ENCODE data around the gene CLCN6. TPM values are rescaled to one million over a fixed set of nuclear protein-coding genes. Genes with fewer than 3 reads are reported as not detected.
"Not testable (repeated sequence)": the region's sequence is repeated elsewhere in the genome, so short reads cannot be mapped to it uniquely, and the experiment has no call there.

CLCN6 gene
- polyA plus RNA-seq, 3 donors, result 3.8 to 37.1 (median 4.2) TPM

DNA sequence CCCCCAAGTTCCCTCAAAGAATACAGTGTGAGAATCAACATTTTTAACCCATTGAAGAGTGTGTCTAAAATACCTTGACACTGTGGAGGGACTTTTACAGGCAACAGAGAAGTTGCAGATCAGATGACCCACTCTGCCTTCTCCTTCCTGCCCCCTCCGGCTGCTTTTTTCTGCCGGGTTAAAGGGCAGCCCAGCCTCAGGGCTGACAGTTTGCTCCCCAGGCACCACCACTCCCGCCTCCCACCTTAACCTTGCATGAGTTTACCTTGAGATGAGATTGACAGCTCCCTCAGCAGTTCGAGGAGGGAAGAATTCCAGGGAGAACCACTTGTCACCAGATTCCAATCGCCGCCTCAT, 3.4 kb upstream of the CLCN6 start:
- H3K27ac ChIP-seq (ENCODE audit: low read depth in 1 of 2, low read length in 2 of 2), result peak overlapping the region; percentile 76 to 84
- Mint-ChIP-seq H3K27me3 (ENCODE audit: low read depth in 3 of 3) (peaks cover 0 to 2% (median 0%) of the 10 kb centered on the region in 3 donors), H3K4me3 (peak overlapping the region; percentile 94 to 96), H3K9me3 (no peaks in the 10 kb centered on the region), H3K4me1 (peaks cover 57% of the 10 kb centered on the region), H3K27ac (peak overlapping the region; percentile 86 to 100 (median 99)), H3K36me3 (peaks cover 46 to 53% of the 10 kb centered on the region in 2 donors)
- H3K4me2 ChIP-seq (replicated peaks; ENCODE audit: extremely low read depth, low read length, poor library complexity, severe bottlenecking), result peak overlapping the region; percentile 82
- H3K27me3 ChIP-seq (ENCODE audit: control insufficient read depth in 2 of 2, insufficient read depth in 2 of 2, low read length in 2 of 2), result no peaks in the 10 kb centered on the region
- H4K20me1 ChIP-seq (ENCODE audit: insufficient read depth, low read length), result peaks cover 34% of the 10 kb centered on the region
- intact Hi-C loops (cut with micrococcal nuclease), result loop anchor here in 1 of 2 donors (2.0 to 10.0 kb wide), 3 partner anchors 14 to 182 kb away; partner anchors contain the start of genes AGTRAP and MFN2
- peaks cover 49 to 57% of the 10 kb centered on the region in 2 donors for H3K4me1 ChIP-seq (ENCODE audit: control insufficient read depth in 1 of 2, insufficient read depth in 2 of 2, low read length in 2 of 2)
- H2AFZ ChIP-seq (ENCODE audit: insufficient read depth, low read depth, low read length, poor library complexity, severe bottlenecking), result peak overlapping the region; percentile 25
- peaks cover 70% of the 10 kb centered on the region for H3K79me2 ChIP-seq (ENCODE audit: insufficient read depth, low read length)
- TF ChIP-seq, protein P1, sequence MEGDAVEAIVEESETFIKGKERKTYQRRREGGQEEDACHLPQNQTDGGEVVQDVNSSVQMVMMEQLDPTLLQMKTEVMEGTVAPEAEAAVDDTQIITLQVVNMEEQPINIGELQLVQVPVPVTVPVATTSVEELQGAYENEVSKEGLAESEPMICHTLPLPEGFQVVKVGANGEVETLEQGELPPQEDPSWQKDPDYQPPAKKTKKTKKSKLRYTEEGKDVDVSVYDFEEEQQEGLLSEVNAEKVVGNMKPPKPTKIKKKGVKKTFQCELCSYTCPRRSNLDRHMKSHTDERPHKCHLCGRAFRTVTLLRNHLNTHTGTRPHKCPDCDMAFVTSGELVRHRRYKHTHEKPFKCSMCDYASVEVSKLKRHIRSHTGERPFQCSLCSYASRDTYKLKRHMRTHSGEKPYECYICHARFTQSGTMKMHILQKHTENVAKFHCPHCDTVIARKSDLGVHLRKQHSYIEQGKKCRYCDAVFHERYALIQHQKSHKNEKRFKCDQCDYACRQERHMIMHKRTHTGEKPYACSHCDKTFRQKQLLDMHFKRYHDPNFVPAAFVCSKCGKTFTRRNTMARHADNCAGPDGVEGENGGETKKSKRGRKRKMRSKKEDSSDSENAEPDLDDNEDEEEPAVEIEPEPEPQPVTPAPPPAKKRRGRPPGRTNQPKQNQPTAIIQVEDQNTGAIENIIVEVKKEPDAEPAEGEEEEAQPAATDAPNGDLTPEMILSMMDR (IDR thresholded peaks at IDR 0.05), result no peak
- 16% methylated on average over 6 of the region's 6 CpGs for WGBS (ENCODE audit: insufficient coverage)
- H3K36me3 ChIP-seq (replicated peaks in 1 of 2; ENCODE audit: control insufficient read depth in 1 of 2, insufficient read depth in 2 of 2, low read length in 2 of 2), result peaks cover 35 to 46% of the 10 kb centered on the region in 2 donors
- peak in 2 of 3 donors; percentile 39 to 50 for DNase-seq
- H3K9me3 ChIP-seq (replicated peaks in 1 of 2; ENCODE audit: control insufficient read depth in 1 of 2, insufficient read depth in 1 of 2, low read length in 2 of 2), result no peaks in the 10 kb centered on the region
- H3K9ac ChIP-seq (ENCODE audit: insufficient read depth, low read length, poor library complexity, severe bottlenecking), result peak overlapping the region; percentile 69
- peak overlapping the region; percentile 37 to 83 (median 78) for H3K4me3 ChIP-seq (replicated peaks in 1 of 3; ENCODE audit: low read depth in 2 of 3, low read length in 3 of 3)

DNA sequence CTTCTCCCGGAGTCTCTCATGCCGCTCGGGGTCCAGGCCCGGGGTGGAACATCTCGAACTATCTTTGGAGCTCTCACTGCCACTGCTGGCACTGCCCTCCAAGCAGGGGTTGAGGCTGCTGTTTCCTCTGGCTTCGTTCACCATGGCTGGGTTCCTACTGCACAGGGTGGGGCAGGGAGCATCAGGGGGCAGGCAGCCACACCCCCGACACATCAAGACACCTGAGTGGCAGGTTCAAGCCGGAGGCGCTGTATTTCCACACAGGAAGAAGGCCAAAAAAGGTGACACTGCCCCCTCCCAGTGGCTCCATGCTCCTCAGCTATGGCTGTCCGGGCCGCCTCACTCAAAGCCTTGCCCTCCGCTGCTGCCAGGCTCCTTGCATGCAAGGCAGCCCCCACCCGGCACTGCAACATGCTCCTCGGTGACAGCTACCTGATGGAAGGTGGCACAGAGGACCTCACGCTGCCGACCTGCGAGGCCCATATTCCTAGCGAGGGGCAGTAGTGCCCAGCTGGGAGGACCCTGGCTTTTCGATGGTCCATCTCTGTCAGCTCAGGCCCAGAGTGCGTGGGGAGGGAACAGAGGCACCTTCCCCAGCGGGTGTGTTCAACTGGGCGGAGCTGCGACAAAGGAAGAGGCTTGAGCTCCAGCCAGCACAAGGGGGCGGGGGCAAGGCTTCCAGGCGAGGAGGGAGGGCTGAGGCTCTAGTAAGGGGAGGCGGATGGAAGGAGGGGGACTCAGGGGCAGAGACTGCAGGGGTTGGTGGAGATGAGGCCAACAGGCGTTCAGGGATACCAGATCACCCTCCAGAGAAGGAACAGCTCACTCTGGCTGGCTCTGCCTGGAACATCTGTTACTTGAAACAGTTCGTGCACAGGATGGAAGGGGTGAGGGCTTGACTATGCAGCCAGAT, 2.8 kb upstream of the CLCN6 start:
- TF ChIP-seq, protein P1 (IDR thresholded peaks at IDR 0.05), result no peak
- Histone ChIP-seq H3K27ac (ENCODE audit: low read depth in 1 of 2, low read length in 2 of 2) (peak overlapping the region; percentile 76 to 84), H3K4me1 (ENCODE audit: control insufficient read depth in 1 of 2, insufficient read depth in 2 of 2, low read length in 2 of 2) (peaks cover 54 to 64% of the 10 kb centered on the region in 2 donors), H3K27me3 (ENCODE audit: control insufficient read depth in 2 of 2, insufficient read depth in 2 of 2, low read length in 2 of 2) (no peaks in the 10 kb centered on the region), H3K9me3 (replicated peaks in 1 of 2; ENCODE audit: control insufficient read depth in 1 of 2, insufficient read depth in 1 of 2, low read length in 2 of 2) (no peaks in the 10 kb centered on the region), H4K20me1 (ENCODE audit: insufficient read depth, low read length) (peaks cover 34% of the 10 kb centered on the region), H3K36me3 (replicated peaks in 1 of 2; ENCODE audit: control insufficient read depth in 1 of 2, insufficient read depth in 2 of 2, low read length in 2 of 2) (peaks cover 29 to 42% of the 10 kb centered on the region in 2 donors), H3K9ac (ENCODE audit: insufficient read depth, low read length, poor library complexity, severe bottlenecking) (peak overlapping the region; percentile 69), H2AFZ (ENCODE audit: insufficient read depth, low read depth, low read length, poor library complexity, severe bottlenecking) (peak overlapping the region; percentile 25), H3K4me3 (replicated peaks in 1 of 3; ENCODE audit: low read depth in 2 of 3, low read length in 3 of 3) (peak overlapping the region; percentile 37 to 83 (median 78)), H3K79me2 (ENCODE audit: insufficient read depth, low read length) (peaks cover 76% of the 10 kb centered on the region), H3K4me2 (replicated peaks; ENCODE audit: extremely low read depth, low read length, poor library complexity, severe bottlenecking) (peak overlapping the region; percentile 82)
- WGBS (ENCODE audit: insufficient coverage), result 3% methylated on average over 26 of the region's 28 CpGs
- intact Hi-C loops (cut with micrococcal nuclease), result loop anchor here in 1 of 2 donors (2.0 to 10.0 kb wide), 3 partner anchors 14 to 182 kb away; partner anchors contain the start of genes AGTRAP and MFN2
- peak overlapping the region; percentile 94 to 96 for H3K4me3 Mint-ChIP-seq
- DNase-seq, result peak; percentile 68 to 76 (median 70)
- H3K27ac Mint-ChIP-seq, result peak overlapping the region; percentile 86 to 100 (median 99)
- peaks cover 63% of the 10 kb centered on the region for H3K4me1 Mint-ChIP-seq
- no peaks in the 10 kb centered on the region for H3K9me3 Mint-ChIP-seq
- peaks cover 0 to 2% (median 2%) of the 10 kb centered on the region in 3 donors for H3K27me3 Mint-ChIP-seq (ENCODE audit: low read depth in 3 of 3)
- peaks cover 44 to 53% of the 10 kb centered on the region in 2 donors for H3K36me3 Mint-ChIP-seq

DNA sequence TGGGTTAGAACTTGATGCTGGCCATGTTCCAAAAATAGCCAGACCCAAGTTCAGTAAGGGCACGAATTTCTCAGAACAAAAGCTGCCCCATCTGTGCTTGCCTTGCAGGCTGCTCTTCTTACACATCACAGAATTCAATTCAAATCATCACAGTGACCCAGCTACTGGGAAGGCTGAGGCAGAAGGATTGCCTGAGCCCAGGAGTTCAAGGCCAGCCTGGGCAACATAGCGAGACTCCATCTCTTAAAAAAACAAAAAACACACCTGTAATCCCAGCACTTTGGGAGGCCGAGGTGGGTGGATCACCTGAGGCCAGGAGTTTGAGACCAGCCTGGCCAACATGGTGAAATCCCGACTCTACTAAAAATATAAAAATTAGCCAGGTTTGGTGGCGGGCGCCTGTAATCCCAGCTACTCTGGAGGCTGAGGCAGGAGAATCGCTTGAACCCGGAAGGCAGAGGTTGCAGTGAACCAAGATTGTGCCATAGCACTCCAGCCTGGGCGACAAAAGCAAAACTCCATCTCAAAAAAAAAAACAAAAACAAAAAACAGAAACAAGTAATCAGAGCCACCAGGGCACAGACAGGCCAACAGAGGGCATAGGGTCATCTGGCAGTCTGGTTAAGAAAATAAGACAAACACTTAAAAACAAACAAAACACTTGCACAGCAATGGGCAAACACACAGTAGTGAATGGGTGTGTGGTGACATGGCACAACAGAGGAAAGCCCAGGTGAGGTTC, 1.9 kb upstream of the CLCN6 start:
- peak overlapping the region; percentile 96 for H3K9ac ChIP-seq (ENCODE audit: insufficient read depth, low read length, poor library complexity, severe bottlenecking)

More for the DNA sequence above, 1.9 kb upstream of the CLCN6 start:
- peak overlapping the region; percentile 94 to 99 for H3K4me3 Mint-ChIP-seq
- intact Hi-C loops (cut with micrococcal nuclease), result loop anchor here in 1 of 2 donors (2.0 to 10.0 kb wide), 3 partner anchors 13 to 181 kb away; partner anchors contain the start of genes AGTRAP and MFN2
- not testable (repeated sequence) for H3K9me3 Mint-ChIP-seq; H3K27me3 Mint-ChIP-seq (ENCODE audit: low read depth in 3 of 3); H3K27me3 ChIP-seq (ENCODE audit: control insufficient read depth in 2 of 2, insufficient read depth in 2 of 2, low read length in 2 of 2); H3K9me3 ChIP-seq (replicated peaks in 1 of 2; ENCODE audit: control insufficient read depth in 1 of 2, insufficient read depth in 1 of 2, low read length in 2 of 2); DNase-seq; H2AFZ ChIP-seq (ENCODE audit: insufficient read depth, low read depth, low read length, poor library complexity, severe bottlenecking)
- 76% methylated on average over 7 of the region's 9 CpGs for WGBS (ENCODE audit: insufficient coverage)
- H3K27ac ChIP-seq (ENCODE audit: low read depth in 1 of 2, low read length in 2 of 2), result peak overlapping the region; percentile 76 to 98
- peaks cover 34% of the 10 kb centered on the region for H4K20me1 ChIP-seq (ENCODE audit: insufficient read depth, low read length)
- peaks cover 25 to 41% of the 10 kb centered on the region in 2 donors for H3K36me3 ChIP-seq (replicated peaks in 1 of 2; ENCODE audit: control insufficient read depth in 1 of 2, insufficient read depth in 2 of 2, low read length in 2 of 2)
- peaks cover 70% of the 10 kb centered on the region for H3K4me1 Mint-ChIP-seq
- peak overlapping the region; percentile 3 to 83 (median 78) for H3K4me3 ChIP-seq (replicated peaks in 1 of 3; ENCODE audit: low read depth in 2 of 3, low read length in 3 of 3)
- peak overlapping the region; percentile 93 for H3K4me2 ChIP-seq (replicated peaks; ENCODE audit: extremely low read depth, low read length, poor library complexity, severe bottlenecking)
- H3K27ac Mint-ChIP-seq, result peak overlapping the region; percentile 80 to 100 (median 99)
- peaks cover 54 to 66% of the 10 kb centered on the region in 2 donors for H3K4me1 ChIP-seq (ENCODE audit: control insufficient read depth in 1 of 2, insufficient read depth in 2 of 2, low read length in 2 of 2)
- H3K36me3 Mint-ChIP-seq, result peaks cover 45 to 53% of the 10 kb centered on the region in 2 donors
- peaks cover 85% of the 10 kb centered on the region for H3K79me2 ChIP-seq (ENCODE audit: insufficient read depth, low read length)

All from CD14-positive monocyte (primary cell).